Vagina (tissue), 2 donors: Measurements from ENCODE around the gene ZCCHC3.

Experiments used
- POLR2A ChIP-seq, 2 donors: fragments of 450-650 bp; IDR thresholded peaks; one replicate each; pipeline ENCODE4 v1.6.1; 2017; ENCODE audit warnings: antibody characterized with exemption in 2 of 2, mild to moderate bottlenecking in 2 of 2, moderate library complexity in 2 of 2
- TF ChIP-seq, protein P1 (sequence below), 3 experiments: fragments of 450-650 bp in 2 of 3; fragments of 200-600 bp in 1 of 3; sonication (generic) in 1 of 3; IDR thresholded peaks; one replicate each; pipeline ENCODE4 v1.5.1; 2017 to 2019; ENCODE audit warnings: antibody characterized with exemption in 3 of 3, mild to moderate bottlenecking in 2 of 3, moderate library complexity in 2 of 3

DNA sequence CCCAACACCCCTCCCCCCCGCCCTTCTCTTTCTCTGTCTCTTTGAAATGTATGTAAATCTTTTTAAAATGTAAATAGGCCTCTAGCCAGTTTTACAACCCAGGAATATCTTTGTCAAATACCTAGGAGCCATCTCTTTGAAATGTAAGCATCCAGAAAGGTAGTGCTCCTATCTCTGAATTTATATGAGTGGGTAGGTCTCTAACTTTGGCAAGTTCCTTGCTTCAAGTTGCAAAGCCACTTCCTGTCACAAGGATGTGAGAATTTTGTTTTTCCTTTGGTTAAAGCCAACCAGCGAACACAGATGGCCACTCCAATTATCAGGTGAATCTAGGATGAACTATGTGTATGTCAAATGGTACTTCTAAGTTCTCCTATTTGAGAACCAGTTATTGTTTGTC is 46.0 kb upstream of the ZCCHC3 start:
- TF ChIP-seq, protein P1, sequence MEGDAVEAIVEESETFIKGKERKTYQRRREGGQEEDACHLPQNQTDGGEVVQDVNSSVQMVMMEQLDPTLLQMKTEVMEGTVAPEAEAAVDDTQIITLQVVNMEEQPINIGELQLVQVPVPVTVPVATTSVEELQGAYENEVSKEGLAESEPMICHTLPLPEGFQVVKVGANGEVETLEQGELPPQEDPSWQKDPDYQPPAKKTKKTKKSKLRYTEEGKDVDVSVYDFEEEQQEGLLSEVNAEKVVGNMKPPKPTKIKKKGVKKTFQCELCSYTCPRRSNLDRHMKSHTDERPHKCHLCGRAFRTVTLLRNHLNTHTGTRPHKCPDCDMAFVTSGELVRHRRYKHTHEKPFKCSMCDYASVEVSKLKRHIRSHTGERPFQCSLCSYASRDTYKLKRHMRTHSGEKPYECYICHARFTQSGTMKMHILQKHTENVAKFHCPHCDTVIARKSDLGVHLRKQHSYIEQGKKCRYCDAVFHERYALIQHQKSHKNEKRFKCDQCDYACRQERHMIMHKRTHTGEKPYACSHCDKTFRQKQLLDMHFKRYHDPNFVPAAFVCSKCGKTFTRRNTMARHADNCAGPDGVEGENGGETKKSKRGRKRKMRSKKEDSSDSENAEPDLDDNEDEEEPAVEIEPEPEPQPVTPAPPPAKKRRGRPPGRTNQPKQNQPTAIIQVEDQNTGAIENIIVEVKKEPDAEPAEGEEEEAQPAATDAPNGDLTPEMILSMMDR (IDR thresholded peaks at IDR 0.05), result no peak
- TF ChIP-seq POLR2A (IDR thresholded peaks at IDR 0.05), result no peak
